ENCODE data around the gene EXOC3.
"Not testable (repeated sequence)": the region's sequence is repeated elsewhere in the genome, so short reads cannot be mapped to it uniquely, and the experiment has no call there.

EXOC3 gene

GRCh38 chr5:501105-501830, 58.3 kb downstream of the EXOC3 start:
- no peak for DNase-seq (ENCODE audit: low read depth in 2 of 2)

DNA sequence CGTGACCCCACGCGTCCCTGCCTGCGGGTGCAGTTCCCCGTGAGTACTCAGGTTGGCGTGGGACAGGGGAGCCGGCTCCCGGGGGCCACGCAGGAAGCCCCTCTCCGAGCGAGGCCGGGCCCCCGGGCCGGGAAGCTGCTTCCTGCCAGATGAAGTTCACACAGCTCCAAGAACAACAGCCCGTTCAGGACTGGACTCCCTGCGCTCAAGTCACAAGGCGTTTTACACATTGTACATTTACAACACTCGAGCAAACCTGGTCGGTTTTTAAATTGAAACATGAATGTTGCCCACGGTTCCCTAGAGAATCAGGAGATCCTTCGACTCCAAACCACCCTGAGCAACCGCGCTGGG, 58.8 kb downstream of the EXOC3 start:
- DNase-seq (ENCODE audit: low read depth in 2 of 2): no peak

DNA sequence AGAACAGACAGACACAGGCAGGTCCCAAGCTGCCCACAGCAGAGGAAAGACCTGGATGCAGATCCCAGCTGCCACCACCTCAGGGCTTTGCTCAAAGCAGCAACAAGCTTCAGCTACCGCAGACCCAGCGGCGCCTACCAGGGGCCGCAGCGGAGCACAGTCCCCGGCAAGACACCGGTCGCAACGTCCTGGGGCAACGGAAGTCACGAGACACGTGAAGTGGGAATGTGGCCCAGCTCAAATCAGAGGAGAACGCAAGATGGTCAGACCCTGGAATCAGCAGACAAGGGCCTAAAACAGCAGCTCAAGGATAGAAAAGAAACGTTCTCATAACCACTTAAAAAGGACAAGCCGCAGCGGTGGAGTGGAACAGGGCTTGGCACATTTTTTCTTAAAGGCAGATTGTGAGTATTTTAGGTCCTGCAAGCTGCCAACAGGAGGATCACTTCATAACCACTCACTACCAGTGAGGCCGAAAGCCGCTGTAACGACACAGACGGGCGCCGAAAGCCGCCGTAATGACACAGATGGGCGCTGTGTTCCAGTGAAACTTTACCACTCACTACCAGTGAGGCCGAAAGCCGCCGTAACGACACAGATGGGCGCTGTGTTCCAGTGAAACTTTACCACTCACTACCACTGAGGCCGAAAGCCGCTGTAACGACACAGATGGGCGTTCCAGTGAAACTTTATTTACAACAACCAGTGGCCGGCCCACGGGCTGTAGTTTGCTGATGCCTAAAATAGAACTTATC, 59.5 kb downstream of the EXOC3 start:
- no peak for DNase-seq (ENCODE audit: low read depth in 2 of 2)

- no peak for DNase-seq (ENCODE audit: low read depth in 2 of 2)
Observed at GRCh38 chr5:504326-505154, 61.6 kb downstream of the EXOC3 start.

- DNase-seq (ENCODE audit: low read depth in 2 of 2): no peak
Observed at GRCh38 chr5:505951-506525, 63.1 kb downstream of the EXOC3 start.

GRCh38 chr5:507986-508575, 65.1 kb downstream of the EXOC3 start:
- DNase-seq (ENCODE audit: low read depth in 2 of 2): not testable (repeated sequence)

GRCh38 chr5:509611-510185, 66.7 kb downstream of the EXOC3 start:
- DNase-seq (ENCODE audit: low read depth in 2 of 2): no peak

DNA sequence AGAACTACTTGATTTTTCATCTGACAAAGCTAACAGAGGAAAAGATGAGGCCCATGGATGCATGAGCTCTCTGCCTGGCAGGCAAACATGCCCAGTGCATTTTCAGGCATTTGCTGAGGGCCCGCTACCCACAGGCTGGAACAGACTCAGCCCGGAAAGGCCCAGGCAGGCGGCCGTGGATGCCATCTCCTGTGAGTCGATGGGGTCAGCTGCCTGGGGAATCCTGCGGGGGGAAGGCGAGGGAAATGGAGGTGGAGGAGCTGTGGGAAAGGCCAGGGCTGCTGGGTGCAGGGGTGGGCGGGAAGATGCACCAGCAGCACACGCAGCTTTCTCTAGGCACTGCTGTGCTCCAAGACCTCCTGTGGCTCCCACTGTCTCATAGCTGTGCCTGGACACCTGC, 67.5 kb downstream of the EXOC3 start:
- no peak for DNase-seq (ENCODE audit: low read depth in 2 of 2)

DNA sequence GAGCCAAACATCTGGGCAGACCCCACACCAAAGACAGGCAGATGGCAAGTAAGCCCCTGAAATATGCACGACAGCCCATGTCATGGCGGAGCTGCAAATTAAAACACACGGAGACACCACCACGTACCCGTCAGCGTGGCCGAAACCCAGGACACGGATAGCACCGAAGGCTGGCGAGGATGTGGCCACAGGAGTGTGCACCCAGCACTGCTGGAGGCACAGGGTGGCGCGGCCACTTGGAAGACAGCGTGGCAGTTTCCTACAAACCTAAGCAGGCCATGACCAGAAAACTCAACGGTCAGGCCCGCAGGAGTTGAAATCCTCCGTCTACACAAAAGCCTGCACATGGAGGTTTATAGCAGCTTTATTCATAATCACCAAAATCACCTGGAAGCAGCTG, 68.5 kb downstream of the EXOC3 start:
- DNase-seq (ENCODE audit: low read depth in 2 of 2): no peak

DNA sequence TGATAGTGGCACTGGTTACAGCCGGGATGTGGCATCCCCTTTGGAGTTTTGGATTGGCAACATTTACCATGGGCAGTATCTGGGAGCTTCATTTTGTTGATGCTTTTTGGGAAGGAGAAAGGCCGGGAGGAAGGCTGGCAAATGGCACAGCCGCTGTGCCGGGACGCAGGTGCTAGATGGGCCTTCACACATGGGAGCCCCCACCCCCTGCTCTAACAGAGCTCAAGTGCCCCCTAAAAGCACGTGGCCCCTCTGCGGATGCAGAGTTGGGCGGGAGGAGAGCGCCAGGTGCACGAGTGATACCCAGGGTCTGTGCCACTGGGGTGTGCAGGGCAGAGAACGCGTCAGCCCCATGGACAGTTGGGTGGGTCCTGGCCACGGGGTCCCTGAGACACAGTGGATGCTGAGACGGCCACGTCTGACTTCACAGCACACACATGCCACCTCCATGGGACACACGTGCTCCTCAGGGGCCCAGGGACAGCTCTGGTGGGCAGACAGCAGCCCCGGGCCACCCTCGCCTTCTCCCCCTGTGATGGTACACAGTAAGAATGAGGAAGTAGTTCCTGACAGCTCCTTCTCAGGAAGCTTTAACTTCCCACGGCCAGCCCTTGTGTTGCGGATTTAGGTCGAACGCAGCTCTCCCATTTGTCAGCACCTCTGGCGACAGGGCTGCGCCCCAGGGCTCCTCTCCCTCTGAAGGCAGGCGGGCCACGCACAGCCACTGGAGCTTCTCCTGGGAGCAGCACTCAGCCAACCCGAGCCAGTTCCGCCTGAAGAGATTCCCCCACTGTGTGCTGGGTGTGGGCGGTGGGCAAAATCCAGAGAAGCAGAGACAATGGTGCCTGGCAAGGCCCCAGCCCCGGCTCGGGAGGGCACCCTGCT, 70.5 kb downstream of the EXOC3 start:
- DNase-seq (ENCODE audit: low read depth in 2 of 2): no peak

- no peak for DNase-seq (ENCODE audit: low read depth in 2 of 2)
Observed at GRCh38 chr5:514101-514485, 71.1 kb downstream of the EXOC3 start.

GRCh38 chr5:514673-515072, 71.7 kb downstream of the EXOC3 start:
- no peak for DNase-seq (ENCODE audit: low read depth in 2 of 2)

DNA sequence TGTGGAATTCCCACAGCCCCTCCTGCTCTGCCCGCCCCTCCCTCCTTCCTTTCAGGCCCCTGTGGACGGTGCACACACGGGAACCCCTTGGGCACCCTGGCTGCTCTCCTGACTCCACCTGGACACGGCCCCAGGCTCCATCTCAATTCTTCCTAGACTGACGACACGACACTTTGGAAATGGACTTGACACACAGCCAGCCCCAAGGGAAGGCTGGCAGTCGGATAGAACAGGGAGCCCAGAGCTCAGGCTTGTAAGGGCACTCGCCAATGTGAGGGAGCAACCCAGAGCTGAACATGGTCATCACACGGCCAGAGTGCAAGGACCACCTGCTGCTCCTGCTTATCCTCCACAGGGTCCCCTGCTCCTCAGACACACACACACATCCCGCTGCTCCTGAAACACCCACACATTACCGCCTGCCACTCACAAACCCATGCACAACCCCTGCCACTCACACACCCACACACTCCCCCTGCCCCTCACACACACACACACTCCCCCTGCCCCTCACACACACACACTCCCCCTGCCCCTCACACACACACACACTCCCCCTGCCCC, 72.4 kb downstream of the EXOC3 start:
- DNase-seq (ENCODE audit: low read depth in 2 of 2): no peak

DNA sequence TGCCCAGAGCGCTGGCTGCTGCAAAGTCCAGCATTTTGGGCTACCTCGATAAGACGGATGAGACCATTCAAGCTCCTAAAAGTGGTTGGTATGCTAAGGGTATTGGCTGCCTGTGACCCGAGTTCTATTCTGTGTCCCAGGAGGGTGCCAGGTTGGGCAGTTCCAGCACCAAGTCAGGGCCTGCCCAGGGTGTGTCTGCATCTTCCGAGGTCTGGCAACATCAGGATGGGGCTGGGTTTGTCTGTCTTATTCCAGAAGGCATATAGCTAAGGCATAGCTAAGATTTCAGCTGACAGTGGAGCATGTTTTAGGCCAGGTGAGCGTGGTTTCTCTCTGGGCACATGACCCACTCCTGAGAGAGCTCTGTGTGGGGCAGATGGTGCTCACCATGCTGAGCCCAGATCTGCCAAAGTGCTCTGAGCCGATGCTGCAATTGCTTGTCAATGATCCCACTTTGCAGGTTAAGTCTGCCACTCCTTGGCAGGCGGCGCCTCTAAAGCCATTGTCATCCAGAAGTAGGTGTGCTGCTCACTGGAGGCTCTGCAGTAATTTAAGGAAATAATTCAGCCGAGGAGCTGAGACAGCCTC, 73.5 kb downstream of the EXOC3 start:
- no peak for DNase-seq (ENCODE audit: low read depth in 2 of 2)
